Stimulated activated CD8-positive, alpha-beta memory T cell treated with anti-CD3 and anti-CD28 coated beads, Interleukin-15, amount 100 ng/mL, for 1 hour (primary cell): ENCODE data around the gene TRIM6.
"Not testable (repeated sequence)": the region's sequence is repeated elsewhere in the genome, so short reads cannot be mapped to it uniquely, and the experiment has no call there.

ENCODE experiments used
- DNase-seq: peaks from one replicate; pipeline ENCODE4 v3.0.0-alpha.2; 2020; ENCODE audit warnings: low read depth

TRIM6 gene, protein sequence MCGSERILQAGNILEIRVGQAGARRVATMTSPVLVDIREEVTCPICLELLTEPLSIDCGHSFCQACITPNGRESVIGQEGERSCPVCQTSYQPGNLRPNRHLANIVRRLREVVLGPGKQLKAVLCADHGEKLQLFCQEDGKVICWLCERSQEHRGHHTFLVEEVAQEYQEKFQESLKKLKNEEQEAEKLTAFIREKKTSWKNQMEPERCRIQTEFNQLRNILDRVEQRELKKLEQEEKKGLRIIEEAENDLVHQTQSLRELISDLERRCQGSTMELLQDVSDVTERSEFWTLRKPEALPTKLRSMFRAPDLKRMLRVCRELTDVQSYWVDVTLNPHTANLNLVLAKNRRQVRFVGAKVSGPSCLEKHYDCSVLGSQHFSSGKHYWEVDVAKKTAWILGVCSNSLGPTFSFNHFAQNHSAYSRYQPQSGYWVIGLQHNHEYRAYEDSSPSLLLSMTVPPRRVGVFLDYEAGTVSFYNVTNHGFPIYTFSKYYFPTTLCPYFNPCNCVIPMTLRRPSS

DNA sequence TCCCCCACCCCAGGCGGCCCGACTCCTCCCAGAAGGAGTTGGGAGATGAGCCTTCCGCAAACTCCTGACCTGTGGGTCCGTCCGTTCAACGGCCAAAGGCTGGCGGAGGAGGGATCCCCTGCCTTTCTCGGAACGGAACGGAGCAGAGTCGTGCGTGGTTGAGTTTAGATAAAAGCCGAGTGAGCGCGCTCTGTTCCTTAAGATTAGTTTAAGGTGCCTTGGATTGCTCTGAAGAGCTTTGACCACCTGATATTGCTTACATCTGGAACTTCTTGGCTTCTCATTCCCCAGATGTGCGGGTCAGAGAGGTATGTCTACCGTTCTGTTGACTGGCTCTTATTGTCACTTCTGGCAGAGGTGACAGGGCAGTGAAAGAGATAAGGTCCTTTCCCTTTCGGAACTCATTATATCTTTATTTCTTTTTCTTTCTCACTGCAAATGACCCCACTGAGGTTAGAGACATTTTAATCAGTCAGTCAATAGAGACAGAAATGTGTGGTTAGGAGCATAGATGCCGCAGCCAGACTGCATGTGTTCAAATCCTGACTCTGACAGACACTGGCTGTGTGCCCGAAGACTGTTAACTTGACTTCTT, at the start of gene TRIM6:
TRIM6 (plus strand) TSS at position 31 of the 595 bp plus-strand sequence; CDS start at position 292, 261 bp downstream.
- no peak for DNase-seq

DNA sequence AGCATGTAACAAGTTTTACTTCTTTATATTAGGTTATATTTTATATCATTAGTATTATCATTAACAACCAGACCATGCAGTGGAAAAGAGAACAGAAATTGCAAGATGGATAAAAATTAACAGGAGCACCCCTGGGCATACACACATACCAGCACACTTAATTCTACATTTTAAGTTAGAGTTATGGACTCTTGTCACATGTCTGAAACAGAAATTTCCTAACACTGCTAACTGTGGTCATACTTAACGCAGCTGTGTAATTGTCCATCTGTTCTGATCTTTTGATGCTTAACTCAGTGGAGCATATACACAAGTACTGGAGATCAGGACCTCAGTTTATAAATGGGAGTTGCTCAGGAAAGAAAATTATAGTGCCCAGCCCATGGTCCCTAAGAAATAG, 48.5 kb upstream of the TRIM6 start:
- no peak for DNase-seq

- no peak for DNase-seq
Measured at GRCh38 chr11:5548440-5548839, 48.0 kb upstream of the TRIM6 start, which contains the start of gene OR52H1. Gene OR52H1, minus strand, starts transcription at chr11:5548540. Its CDS starts 3,035 bp downstream, at chr11:5545505.

DNA sequence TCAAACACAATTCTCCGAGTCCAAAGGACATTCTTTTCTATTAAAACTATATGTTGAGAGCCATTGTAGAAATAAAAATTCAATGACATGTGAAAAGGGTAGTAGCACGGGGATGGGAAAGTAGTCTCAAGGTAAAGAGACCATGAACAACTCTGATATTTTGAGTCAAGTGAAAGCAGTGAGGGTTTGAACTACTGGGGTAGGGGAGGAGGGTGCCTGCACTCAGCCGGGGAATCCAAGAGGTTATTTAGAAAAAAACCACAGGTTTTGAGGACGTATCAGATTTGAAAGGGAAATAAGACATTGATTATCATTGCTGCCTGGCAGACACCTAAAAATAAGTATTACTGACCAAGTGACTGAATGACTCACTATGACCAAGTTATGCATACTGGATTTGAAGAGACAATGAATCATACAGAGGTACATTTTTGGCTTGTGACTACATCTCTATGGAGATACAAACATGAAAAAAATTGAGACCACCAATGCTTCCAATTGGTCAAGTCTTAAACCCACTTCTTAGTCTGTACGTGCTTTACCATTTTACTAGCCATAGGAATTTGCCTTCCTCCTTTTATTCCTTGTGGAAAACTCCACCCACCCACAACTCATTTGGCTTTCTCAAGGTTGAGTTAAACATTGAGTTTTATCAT, 45.9 kb upstream of the TRIM6 start:
- DNase-seq = no peak

DNA sequence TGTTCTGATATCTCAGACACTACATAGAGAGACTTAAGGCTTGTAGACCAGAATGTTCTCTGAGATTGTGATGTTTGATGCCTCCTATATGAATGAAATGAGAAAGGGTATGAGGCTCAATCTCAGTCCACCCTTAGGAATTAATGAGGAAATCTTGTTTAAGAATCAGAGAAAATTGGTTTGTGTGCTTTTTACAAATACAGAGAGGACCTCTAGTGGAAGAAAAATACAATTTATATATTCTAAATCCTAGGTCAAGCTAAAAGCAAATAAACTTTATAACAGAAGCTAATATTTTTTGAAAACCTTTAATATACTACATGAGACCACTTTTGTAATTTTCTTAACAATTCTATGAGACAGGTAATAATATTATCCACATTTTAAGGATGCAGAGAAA, 43.1 kb upstream of the TRIM6 start:
- DNase-seq = no peak

- DNase-seq = no peak
Measured at GRCh38 chr11:5556596-5557188, 39.7 kb upstream of the TRIM6 start.

DNA sequence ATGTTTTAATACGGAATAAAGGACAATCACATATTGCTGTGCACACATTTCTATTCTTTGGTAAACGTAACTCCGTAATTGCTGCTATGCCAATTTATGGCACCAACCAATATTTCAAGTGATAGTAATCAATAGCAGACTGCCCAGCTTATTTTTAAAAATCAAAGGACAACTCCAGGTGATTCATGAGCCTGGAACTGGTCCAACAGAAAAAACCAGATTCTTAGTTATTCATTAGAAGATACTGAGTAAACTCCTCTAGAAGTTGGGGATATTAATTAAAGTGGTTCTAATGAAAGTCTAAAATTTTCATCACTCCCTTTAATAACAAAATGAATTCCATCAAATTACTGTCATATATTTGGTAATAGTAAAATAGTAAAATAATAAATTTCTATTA, 38.7 kb upstream of the TRIM6 start:
- no peak for DNase-seq

GRCh38 chr11:5564259-5565019, 32.0 kb upstream of the TRIM6 start:
- DNase-seq = no peak

DNA sequence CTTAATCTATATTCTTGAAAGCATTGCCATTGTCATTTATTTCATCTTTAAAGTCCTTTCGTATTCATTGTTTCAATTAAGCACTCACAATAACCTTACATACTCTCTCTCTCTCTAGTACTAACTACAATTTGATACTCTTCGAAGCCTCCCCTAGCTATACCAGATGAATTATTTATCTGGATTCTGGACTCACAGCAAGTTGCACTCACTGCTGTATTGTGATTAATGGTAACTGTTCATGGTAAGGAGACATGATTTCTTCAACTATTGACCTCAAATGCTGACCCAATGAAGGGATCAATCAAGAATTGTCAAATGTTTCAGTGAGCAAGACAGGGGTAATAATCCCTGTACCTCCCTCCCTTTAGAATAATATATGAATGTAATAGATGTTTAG, 21.8 kb upstream of the TRIM6 start:
- DNase-seq = no peak

GRCh38 chr11:5575152-5575551, 21.3 kb upstream of the TRIM6 start:
- no peak for DNase-seq

GRCh38 chr11:5577101-5577500, 19.3 kb upstream of the TRIM6 start:
- no peak for DNase-seq

DNA sequence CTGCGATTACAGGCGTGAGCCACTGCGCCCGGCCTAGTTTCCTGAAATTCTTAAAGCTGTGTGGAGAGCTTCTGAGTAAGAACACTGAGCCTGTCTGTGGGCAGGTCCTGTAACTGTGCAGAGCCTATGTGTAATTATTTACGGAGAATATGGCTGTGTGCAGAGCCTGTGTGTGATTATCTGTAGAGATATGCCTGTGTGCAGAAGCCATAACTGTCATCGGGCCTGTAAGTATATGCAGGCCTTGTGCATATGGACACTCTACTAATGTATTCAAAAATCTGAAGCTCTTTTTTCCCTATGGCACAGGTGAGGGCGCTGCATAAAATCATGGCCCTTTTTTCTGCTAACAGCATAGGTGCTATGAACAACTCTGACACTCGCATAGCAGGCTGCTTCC, 15.9 kb upstream of the TRIM6 start, which contains the start of gene OR52B6:
OR52B6 (plus strand) TSS at position 301 of the 400 bp plus-strand sequence; CDS start at position 301, 0 bp downstream.
- DNase-seq = no peak

GRCh38 chr11:5581014-5581413, 15.4 kb upstream of the TRIM6 start:
- DNase-seq = no peak

DNA sequence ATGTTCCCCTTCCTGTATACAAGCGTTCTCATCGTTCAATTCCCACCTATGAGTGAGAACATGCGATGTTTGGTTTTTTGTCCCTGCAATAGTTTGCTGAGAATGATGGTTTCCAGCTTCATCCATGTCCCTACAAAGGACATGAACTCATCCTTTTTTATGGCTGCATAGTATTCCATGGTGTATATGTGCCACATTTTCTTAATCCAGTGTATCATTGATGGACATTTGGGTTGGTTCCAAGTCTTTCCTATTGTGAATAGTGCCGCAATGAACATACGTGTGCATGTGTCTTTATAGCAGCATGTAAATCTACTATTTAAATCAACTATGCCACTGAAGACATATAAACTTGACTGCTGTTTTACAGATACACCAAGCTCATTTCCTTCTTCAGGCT, 12.0 kb upstream of the TRIM6 start:
- DNase-seq = not testable (repeated sequence)

DNA sequence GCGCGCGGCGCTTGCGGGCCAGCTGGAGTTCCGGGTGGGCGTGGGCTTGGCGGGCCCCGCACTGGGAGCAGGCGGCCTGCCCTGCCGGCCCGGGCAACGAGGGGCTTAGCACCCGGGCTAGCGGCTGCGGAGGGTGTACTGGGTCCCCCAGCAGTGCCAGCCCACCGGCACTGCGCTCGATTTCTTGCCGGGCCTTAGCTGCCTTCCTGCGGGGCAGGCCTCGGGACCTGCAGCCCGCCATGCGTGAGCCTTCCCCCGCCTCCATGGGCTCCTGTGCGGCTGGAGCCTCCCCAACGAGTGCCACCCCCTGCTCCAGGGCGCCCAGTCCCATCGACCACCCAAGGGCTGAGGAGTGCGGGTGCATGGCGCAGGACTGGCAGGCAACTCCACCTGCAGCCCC, 6.5 kb upstream of the TRIM6 start:
- not testable (repeated sequence) for DNase-seq

DNA sequence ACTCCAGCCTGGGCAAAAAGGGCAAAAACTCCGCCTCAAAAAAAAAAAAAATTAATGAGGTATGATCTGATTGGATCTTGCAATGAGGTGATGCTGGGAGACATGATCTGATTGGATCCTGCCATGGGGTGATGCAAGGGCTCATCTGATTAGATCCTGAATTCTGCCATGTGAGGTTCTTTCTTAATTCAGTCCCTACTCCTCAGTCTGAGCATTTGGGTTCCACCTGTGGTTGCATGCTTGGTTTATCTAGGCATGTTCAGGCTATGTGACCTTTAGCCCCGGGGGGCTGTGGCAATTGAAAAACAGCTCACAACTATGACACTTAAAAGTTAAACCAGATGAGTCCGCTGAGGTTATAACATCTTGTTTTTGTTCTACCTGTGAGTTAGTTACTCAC, 4.8 kb upstream of the TRIM6 start:
- no peak for DNase-seq

DNA sequence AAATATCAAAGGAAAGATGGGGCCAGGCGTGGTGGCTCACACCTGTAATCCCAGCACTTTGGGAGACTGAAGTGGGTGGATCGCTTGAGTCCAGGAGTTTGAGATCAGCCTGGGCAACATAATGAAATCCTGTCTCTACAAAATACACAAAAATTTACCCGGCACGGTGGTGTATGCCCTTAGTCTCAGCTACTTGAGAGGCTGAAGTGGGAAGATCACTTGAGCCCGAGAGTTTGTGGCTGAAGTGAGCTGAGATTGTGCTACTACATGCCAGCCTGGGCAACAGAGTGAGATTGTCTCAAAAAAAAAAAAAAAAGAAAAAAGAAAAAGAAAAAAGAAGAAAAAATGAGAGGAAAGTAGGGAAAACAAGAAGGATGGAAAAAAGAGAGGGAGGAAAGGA, 3.8 kb upstream of the TRIM6 start:
- no peak for DNase-seq

DNA sequence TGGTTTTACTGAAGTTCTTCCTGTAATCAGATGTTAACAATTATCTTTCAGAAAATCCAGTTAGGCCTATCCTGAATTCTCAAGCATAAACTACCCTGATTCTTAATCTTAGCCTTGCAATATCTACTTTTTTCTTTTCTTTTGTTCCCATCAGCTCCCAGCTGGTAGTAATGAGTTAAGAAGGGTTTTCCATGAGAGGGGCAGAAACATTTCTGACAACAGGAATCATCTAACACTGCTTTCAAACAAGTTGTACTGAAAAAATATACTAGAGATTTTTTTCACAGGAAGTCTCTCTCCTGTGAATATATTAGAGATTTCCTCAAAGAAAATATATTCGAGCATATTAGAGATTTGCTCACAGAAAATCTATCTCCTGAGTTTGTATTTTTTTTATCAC, 3.3 kb upstream of the TRIM6 start:
- no peak for DNase-seq

DNA sequence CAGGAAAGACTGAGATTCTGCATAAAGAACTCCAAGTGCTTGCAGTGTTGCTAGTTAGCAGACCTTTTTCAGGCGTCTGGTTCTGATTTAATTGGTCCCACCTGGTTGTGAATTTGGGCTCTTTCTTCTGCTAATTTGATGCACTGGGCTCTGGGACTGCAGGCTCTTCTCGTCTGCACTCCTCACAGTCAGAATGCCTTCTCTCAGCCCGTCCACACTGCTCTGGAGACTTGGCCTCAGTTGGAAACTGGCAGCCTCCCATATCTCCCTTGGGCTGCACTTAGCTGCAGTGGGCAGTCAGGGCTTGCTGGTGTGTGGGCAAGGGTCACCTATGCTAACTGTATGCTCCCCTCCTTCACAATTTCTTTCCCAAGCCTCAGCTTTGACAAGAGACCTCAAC, 1.5 kb downstream of the TRIM6 start:
- no peak for DNase-seq

DNA sequence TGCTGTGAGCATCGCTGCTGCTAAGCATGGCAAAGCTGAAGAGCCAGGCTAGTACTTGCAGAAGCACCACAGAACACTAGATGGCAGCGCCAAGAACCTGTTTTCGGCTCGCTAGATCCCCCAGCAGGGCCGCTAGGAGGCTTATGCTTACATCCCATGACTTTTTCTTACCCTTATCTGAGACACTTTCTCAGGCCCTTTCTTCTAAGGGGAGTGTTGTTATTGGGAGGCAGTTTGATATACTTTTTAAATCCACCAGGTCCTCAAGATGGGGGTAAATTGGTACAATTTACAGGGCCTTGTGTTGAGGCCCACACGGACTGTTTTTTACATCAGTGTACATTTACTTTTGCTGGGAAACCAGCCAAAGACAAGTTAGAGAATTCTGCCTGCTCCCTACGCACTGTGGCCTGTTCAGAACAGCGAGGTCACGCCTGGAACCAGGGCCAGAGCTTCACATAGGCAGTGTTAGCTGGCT, 4.0 kb downstream of the TRIM6 start:
- DNase-seq = peak; percentile 14

DNA sequence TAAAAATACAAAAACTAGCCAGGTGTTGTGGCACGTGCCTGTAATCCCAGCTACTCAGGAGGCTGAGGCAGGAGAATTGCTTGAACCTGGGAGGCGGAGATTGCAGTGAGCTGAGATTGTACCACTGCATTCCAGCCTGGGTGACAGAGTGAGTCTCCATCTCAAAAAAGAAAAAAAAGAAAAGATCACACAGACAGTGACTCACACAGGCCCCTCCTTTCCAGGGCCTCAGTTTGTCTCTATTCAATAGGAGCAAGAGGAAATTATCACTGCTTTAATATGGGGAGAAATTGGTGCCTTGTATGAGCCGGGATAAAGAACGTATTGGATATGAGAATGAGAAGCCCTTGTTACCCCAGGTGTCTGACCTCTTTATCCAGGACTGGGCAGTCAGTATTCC, 6.4 kb downstream of the TRIM6 start:
- not testable (repeated sequence) for DNase-seq
